ENCODE results near the gene ZNF394.

DNA sequence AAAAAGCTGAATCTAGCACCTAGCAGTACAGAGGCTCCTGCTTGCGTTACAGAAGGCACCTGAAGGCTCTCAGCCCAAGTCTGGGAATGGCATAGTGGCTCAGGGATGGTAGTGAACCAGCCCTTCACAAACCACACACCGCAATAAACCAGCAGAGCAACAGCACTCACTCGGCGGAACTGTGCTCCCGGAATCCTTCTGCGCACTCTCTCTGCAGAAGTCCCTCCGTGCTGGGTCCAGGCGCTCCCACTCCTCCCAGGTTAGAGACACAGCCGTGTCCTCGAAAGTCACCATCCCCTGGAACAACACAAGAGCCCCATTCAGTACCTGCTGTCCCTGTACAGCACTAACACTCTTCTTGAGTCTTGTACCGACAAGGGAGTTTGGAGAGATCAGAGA lies 1.5 kb downstream of the ZNF394 start:
- TF ChIP-seq CTCF (IDR thresholded peaks at IDR 0.05) (no peak), EZH2 (IDR thresholded peaks at IDR 0.05) (no peak), EZH2phosphoT487 (IDR thresholded peaks at IDR 0.05) (no peak)
